Lower leg skin (tissue), 3 donors: ENCODE results near the gene DOC2A.

Source experiments
- CTCF ChIP-seq, 3 donors: fragments of 450-650 bp; IDR thresholded peaks; one replicate each; pipeline ENCODE4 v1.5.1; 2016; ENCODE audit warnings: antibody characterized with exemption in 3 of 3, mild to moderate bottlenecking in 3 of 3, moderate library complexity in 2 of 3
- POLR2A ChIP-seq, 2 donors: fragments of 450-650 bp; IDR thresholded peaks; one replicate each; pipeline ENCODE4 v1.6.1; 2016 to 2017; ENCODE audit warnings: antibody characterized with exemption in 2 of 2, mild to moderate bottlenecking in 1 of 2, moderate library complexity in 1 of 2

- TF ChIP-seq CTCF (IDR thresholded peaks at IDR 0.05): no peak
- TF ChIP-seq POLR2A (IDR thresholded peaks at IDR 0.05): no peak
Measured at GRCh38 chr16:29968205-29968604, 42.6 kb downstream of the DOC2A start.
